Epithelial cell of esophagus (primary cell): ENCODE measurements around the gene WIPF2.

ENCODE experiments used
- DNase-seq: peaks from one replicate; pipeline ENCODE4 v3.0.0; 2010; ENCODE audit warnings: low read depth
- H3K4me3 ChIP-seq: 2 replicates; pipeline ENCODE4 v1.5.1; 2011; ENCODE audit warnings: mild to moderate bottlenecking, low read length, control low read depth
- CTCF ChIP-seq: IDR thresholded peaks from 2 replicates; pipeline ENCODE4 v1.5.1; 2011; ENCODE audit warnings: low read depth, mild to moderate bottlenecking, low read length, control low read depth, inconsistent platforms; ENCODE audit not compliant: insufficient read depth; ENCODE audit errors: missing control alignments

The WIPF2 gene

GRCh38 chr17:40312131-40312731, 93.1 kb downstream of the WIPF2 start:
- TF ChIP-seq CTCF = no peak
- H3K4me3 ChIP-seq = no peak overlapping the region
- DNase-seq = no peak

GRCh38 chr17:40312893-40313667, 94.0 kb downstream of the WIPF2 start:
- TF ChIP-seq CTCF = no peak
- no peak for DNase-seq

GRCh38 chr17:40313668-40314583, 94.8 kb downstream of the WIPF2 start:
- no peak overlapping the region for H3K4me3 ChIP-seq
- DNase-seq = peak; percentile 52
- no peak for TF ChIP-seq CTCF

More at GRCh38 chr17:40312893-40313667, 94.0 kb downstream of the WIPF2 start:
- H3K4me3 ChIP-seq = no peak overlapping the region

- no peak for TF ChIP-seq CTCF
- peak; percentile 99 for DNase-seq
- no peak overlapping the region for H3K4me3 ChIP-seq
These were observed 95.5 kb downstream of the WIPF2 start for GRCh38 chr17:40314584-40314956.

- TF ChIP-seq CTCF = no peak
- DNase-seq = no peak
- H3K4me3 ChIP-seq = no peak overlapping the region
These were observed 96.1 kb downstream of the WIPF2 start for GRCh38 chr17:40315206-40315605.

GRCh38 chr17:40315678-40316570, 96.8 kb downstream of the WIPF2 start:
- no peak for TF ChIP-seq CTCF
- no peak overlapping the region for H3K4me3 ChIP-seq

More at GRCh38 chr17:40315678-40316570, 96.8 kb downstream of the WIPF2 start:
- no peak for DNase-seq
